Keratinocyte (primary cell): ENCODE results near the gene FTO. TPM values are rescaled to one million over a fixed set of nuclear protein-coding genes. Genes with fewer than 3 reads are reported as not detected.

Experiments
- DNase-seq: peaks from one replicate; pipeline ENCODE4 v3.0.0-alpha.2; 2011; ENCODE audit warnings: low read depth, missing footprints, low spot score
- FAIRE-seq: peaks from 2 replicates; lab custom pipeline; 2011; peaks lifted over from hg19 to GRCh38; lab: Jason Lieb, UNC
- H2AFZ ChIP-seq: 2 replicates; pipeline ENCODE4 v1.6.0; 2012; ENCODE audit warnings: low read length, control low read depth, inconsistent platforms; ENCODE audit not compliant: control insufficient read depth
- H3K27ac ChIP-seq: 2 replicates; pipeline ENCODE4 v1.5.1; 2011; ENCODE audit warnings: low read length; ENCODE audit not compliant: control insufficient read depth, insufficient read depth
- H3K27me3 ChIP-seq: 3 replicates; pipeline ENCODE4 v1.6.0; 2011; ENCODE audit warnings: low read length; ENCODE audit not compliant: control insufficient read depth, insufficient read depth; ENCODE audit errors: extremely low read depth
- H3K36me3 ChIP-seq, 2 experiments: 2 replicates in 1 of 2; 3 replicates in 1 of 2; pipeline ENCODE4 v1.5.1; 2011; ENCODE audit warnings: low read length in 2 of 2, mild to moderate bottlenecking in 1 of 2; ENCODE audit not compliant: control insufficient read depth in 2 of 2, insufficient read depth in 2 of 2; ENCODE audit errors: extremely low read depth in 1 of 2
- H3K4me1 ChIP-seq: 3 replicates; pipeline ENCODE4 v1.5.1; 2011; ENCODE audit warnings: low read length; ENCODE audit not compliant: control insufficient read depth, insufficient read depth; ENCODE audit errors: extremely low read depth
- H3K4me2 ChIP-seq: 3 replicates; pipeline ENCODE4 v1.6.0; 2011; ENCODE audit warnings: low read depth, low read length; ENCODE audit not compliant: control insufficient read depth, insufficient read depth; ENCODE audit errors: extremely low read depth
- H3K4me3 ChIP-seq, 3 experiments: fragments of 200-600 bp in 1 of 3; sonication (generic) in 1 of 3; 2 replicates in 2 of 3; 3 replicates in 1 of 3; pipeline ENCODE4 v1.5.1; 2011 to 2016; ENCODE audit warnings: low read length in 3 of 3, mild to moderate bottlenecking in 3 of 3, control low read depth in 2 of 3, inconsistent platforms in 1 of 3, low read depth in 1 of 3, mixed read lengths in 1 of 3, mixed run types in 1 of 3, moderate library complexity in 1 of 3; ENCODE audit not compliant: control insufficient read depth in 2 of 3, insufficient read depth in 2 of 3; ENCODE audit errors: extremely low read depth in 1 of 3
- H3K79me2 ChIP-seq: 2 replicates; pipeline ENCODE4 v1.6.0; 2012; ENCODE audit warnings: low read length; ENCODE audit not compliant: control insufficient read depth, insufficient read depth
- H3K9ac ChIP-seq: 3 replicates; pipeline ENCODE4 v1.6.0; 2011; ENCODE audit warnings: low read length; ENCODE audit not compliant: control insufficient read depth, insufficient read depth; ENCODE audit errors: extremely low read depth
- H3K9me1 ChIP-seq: 3 replicates; pipeline ENCODE4 v1.6.0; 2011; ENCODE audit warnings: low read length; ENCODE audit not compliant: control insufficient read depth, insufficient read depth; ENCODE audit errors: extremely low read depth
- H3K9me3 ChIP-seq: 2 replicates; pipeline ENCODE4 v1.5.1; 2012; ENCODE audit warnings: low read depth, low read length; ENCODE audit not compliant: control insufficient read depth
- H4K20me1 ChIP-seq: 3 replicates; pipeline ENCODE4 v1.6.0; 2011; ENCODE audit warnings: low read length; ENCODE audit not compliant: control insufficient read depth, insufficient read depth; ENCODE audit errors: extremely low read depth
- CTCF ChIP-seq, 3 experiments: IDR thresholded peaks in 1 of 3; conservative IDR thresholded peaks in 1 of 3; optimal IDR thresholded peaks in 1 of 3; 2 replicates in 2 of 3; 3 replicates in 1 of 3; pipeline versions ENCODE3 to v1.5.1; 2011; ENCODE audit warnings: low read length in 3 of 3, mild to moderate bottlenecking in 3 of 3, moderate library complexity in 2 of 3, control low read depth in 1 of 3, inconsistent platforms in 1 of 3; ENCODE audit not compliant: insufficient read depth in 2 of 3; ENCODE audit errors: extremely low read depth in 1 of 3
- EZH2 ChIP-seq: IDR thresholded peaks from one replicate; pipeline ENCODE4 v1.6.1; 2012; ENCODE audit warnings: inconsistent platforms, mild to moderate bottlenecking, low read length, moderate library complexity
- dilution Hi-C: fragments of 300-500 bp; cut with MboI; formaldehyde crosslinking; loops from one replicate; pipeline ENCODE4 v1.7.0; 2020; ENCODE audit warnings: low sequenced_read_pairs; ENCODE audit not compliant: extremely low pct_ligation_motif_present
- polyA plus RNA-seq, 5 experiments: library from polyadenylated mRNA; depleted of rRNA in 3 of 5; stranded (reverse) in 3 of 5; stranded (forward) in 1 of 5; unstranded in 1 of 5; fragments of >200 nt; gene quantifications; 1 replicate in 1 of 5; 2 replicates in 3 of 5; 3 replicates in 1 of 5; pipeline versions ENCODE4 v1.2.1 to v1.2.3, GENCODE V29; 2011 to 2012; ENCODE audit warnings: missing spikeins in 2 of 5, low read depth in 1 of 5, low replicate concordance in 1 of 5

FTO gene
- polyA plus RNA-seq, 1 donor (not counting 4 experiments of a cell fraction or from before 2014, with no cell fraction given): 56.4 TPM

DNA sequence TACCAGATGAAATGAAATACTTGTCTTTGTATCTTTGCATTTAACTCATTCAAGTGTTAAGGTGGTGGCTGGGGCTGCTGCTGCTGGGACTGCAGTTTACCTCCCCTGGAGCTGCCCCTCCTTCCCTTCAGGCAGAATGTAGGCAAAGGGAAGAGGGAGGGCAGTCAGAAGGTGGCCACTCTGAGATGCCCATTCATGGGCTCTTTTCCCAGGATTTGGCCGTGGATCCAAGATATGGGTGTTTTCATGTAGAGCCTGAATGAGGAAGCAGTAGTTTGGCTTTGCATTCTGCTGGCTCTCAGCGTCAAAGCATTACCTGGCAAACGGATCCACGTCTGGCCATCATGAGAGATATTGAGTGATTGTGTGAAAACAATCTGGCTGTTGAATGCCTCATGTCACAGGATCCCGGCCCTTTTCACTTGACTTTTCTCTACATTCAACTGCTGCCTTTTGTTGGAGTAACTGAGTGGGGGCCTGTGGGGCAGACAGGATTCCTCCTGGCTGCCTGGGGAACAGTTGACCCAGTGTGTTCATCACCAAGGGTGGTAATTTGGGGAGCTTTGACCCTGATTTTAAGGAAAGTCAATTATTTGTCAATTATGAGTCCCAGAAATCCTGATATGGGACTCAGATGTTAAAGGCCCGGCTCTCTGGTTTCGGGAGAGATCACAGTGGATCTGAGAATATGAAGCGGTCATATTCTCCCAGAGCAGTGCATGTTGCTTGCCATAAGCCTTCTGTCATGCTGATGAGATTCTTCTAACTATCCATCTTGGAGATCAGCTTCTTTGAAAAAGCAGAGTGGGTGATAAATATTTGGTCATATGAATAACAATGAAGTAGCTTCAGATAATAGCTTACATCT is 345.9 kb downstream of the FTO start:
- Histone ChIP-seq H3K9me1 (no peaks in the 10 kb centered on the region), H3K4me2 (no peak overlapping the region), H3K9ac (no peak overlapping the region), H3K9me3 (no peaks in the 10 kb centered on the region), H2AFZ (no peak overlapping the region), H3K4me1 (no peaks in the 10 kb centered on the region), H3K27ac (no peak overlapping the region), H4K20me1 (no peaks in the 10 kb centered on the region), H3K4me3 (no peak overlapping the region), H3K27me3 (no peaks in the 10 kb centered on the region), H3K79me2 (no peaks in the 10 kb centered on the region), H3K36me3 (peaks cover 0 to 1% of the 10 kb centered on the region in 2 experiments)
- FAIRE-seq (no peak), DNase-seq (no peak)
- dilution Hi-C loops: no loop called here
- no peak for TF ChIP-seq CTCF (optimal IDR thresholded peaks at IDR 0.05 in 1 of 3, IDR thresholded peaks at IDR 0.05 in 1 of 3, conservative IDR thresholded peaks at IDR 0.05 in 1 of 3; ENCODE audit: extremely low read depth in 1 of 3, insufficient read depth in 2 of 3, low read length in 3 of 3)

GRCh38 chr16:54050459-54051210 is 346.7 kb downstream of the FTO start:
- Histone ChIP-seq H3K4me3 (no peak overlapping the region), H3K9me1 (no peaks in the 10 kb centered on the region), H3K9me3 (no peaks in the 10 kb centered on the region), H3K9ac (no peak overlapping the region), H2AFZ (no peak overlapping the region), H4K20me1 (no peaks in the 10 kb centered on the region), H3K4me2 (no peak overlapping the region), H3K4me1 (peaks cover under 1% of the 10 kb centered on the region), H3K27me3 (no peaks in the 10 kb centered on the region), H3K36me3 (peaks cover 0 to 1% of the 10 kb centered on the region in 2 experiments), H3K27ac (no peak overlapping the region), H3K79me2 (no peaks in the 10 kb centered on the region)
- no peak for FAIRE-seq
- TF ChIP-seq EZH2 (no peak), CTCF (optimal IDR thresholded peaks at IDR 0.05 in 1 of 3, IDR thresholded peaks at IDR 0.05 in 1 of 3, conservative IDR thresholded peaks at IDR 0.05 in 1 of 3; ENCODE audit: extremely low read depth in 1 of 3, insufficient read depth in 2 of 3, low read length in 3 of 3) (no peak)
- dilution Hi-C loops: no loop called here
- no peak for DNase-seq
